HepG2 (cell line): ENCODE measurements around the gene EYA2. TPM values are rescaled to one million over a fixed set of nuclear protein-coding genes. Genes with fewer than 3 reads are reported as not detected.

Source experiments
- ATAC-seq: fragments of 200-7000 bp; cut with Tn5 transposase; 3 replicates; pipeline ENCODE4 v1.9.1; 2020; ENCODE audit warnings: mild to moderate bottlenecking, moderate library complexity
- BruUV-seq: library from RNA; stranded (reverse); fragments of 400-500 nt; replicated peaks from 2 replicates; lab custom pipeline; 2021; lab: Mats Ljungman, UMichigan
- CTCF ChIA-PET: fragments of 300-600 bp; formaldehyde crosslinking; extraction: SDS; loops from one replicate; lab custom pipeline; 2021; ENCODE audit warnings: low total read pairs, inconsistent platforms, low intra/inter-chr PET ratio; lab: Yijun Ruan, JAX
- POLR2A ChIA-PET: fragments of 350-600 bp; sonication (Branson Sonifier 250); formaldehyde crosslinking; loops from one replicate; lab custom pipeline; 2020; ENCODE audit warnings: antibody characterized with exemption, inconsistent platforms; lab: Yijun Ruan, JAX
- DNase-seq: peaks from one replicate; pipeline ENCODE4 v3.0.0-alpha.2; 2015; ENCODE audit warnings: low spot score
- FAIRE-seq: peaks from 3 replicates; lab custom pipeline; 2011; peaks lifted over from hg19 to GRCh38; lab: Jason Lieb, UNC
- H2AFZ ChIP-seq: one replicate; pipeline ENCODE4 v1.6.1; 2011; ENCODE audit warnings: low read length, inconsistent platforms
- H3K27ac ChIP-seq: fragments of 300-600 bp; 3 replicates; pipeline ENCODE4 v1.8.0; 2011; ENCODE audit warnings: mixed run types, mild to moderate bottlenecking, mixed read lengths, low read length, inconsistent platforms; ENCODE audit not compliant: insufficient read depth; ENCODE audit errors: extremely low read length
- H3K27me3 ChIP-seq, 2 experiments: fragments of 200-600 bp in 1 of 2; 2 replicates in 1 of 2; 3 replicates in 1 of 2; pipeline versions ENCODE4 v1.6.0 to v1.8.0; 2011; ENCODE audit warnings: low read length in 2 of 2, mild to moderate bottlenecking in 2 of 2, moderate library complexity in 2 of 2, inconsistent platforms in 1 of 2; ENCODE audit not compliant: insufficient read depth in 2 of 2, control insufficient read depth in 1 of 2
- H3K36me3 ChIP-seq, 2 experiments: fragments of 200-600 bp in 1 of 2; replicated peaks in 1 of 2; 2 replicates in 1 of 2; 3 replicates in 1 of 2; pipeline versions ENCODE4 v1.5.1 to v1.8.0; 2011; ENCODE audit warnings: low read length in 2 of 2, inconsistent platforms in 1 of 2; ENCODE audit not compliant: insufficient read depth in 2 of 2, control insufficient read depth in 1 of 2
- H3K4me1 ChIP-seq: 2 replicates; pipeline ENCODE4 v1.5.1; 2012; ENCODE audit warnings: low read length, inconsistent platforms; ENCODE audit not compliant: insufficient read depth
- H3K4me2 ChIP-seq: 2 replicates; pipeline ENCODE4 v1.6.0; 2011; ENCODE audit warnings: low read depth, low read length, inconsistent platforms
- H3K4me3 ChIP-seq, 3 experiments: fragments of 200-600 bp in 1 of 3; sonication (generic), shearing (Covaris generic) in 1 of 3; replicated peaks in 1 of 3; 2 replicates each; pipeline ENCODE4 v1.5.1; 2011 to 2016; ENCODE audit warnings: low read length in 3 of 3, inconsistent platforms in 2 of 3, low read depth in 2 of 3, mild to moderate bottlenecking in 2 of 3, control low read depth in 1 of 3, mixed read lengths in 1 of 3; ENCODE audit not compliant: insufficient read depth in 1 of 3
- H3K79me2 ChIP-seq: one replicate; pipeline ENCODE4 v1.6.1; 2011; ENCODE audit warnings: low read length, inconsistent platforms; ENCODE audit not compliant: insufficient read depth
- H3K9ac ChIP-seq: 2 replicates; pipeline ENCODE4 v1.6.0; 2011; ENCODE audit warnings: mild to moderate bottlenecking, low read depth, low read length, inconsistent platforms; ENCODE audit not compliant: insufficient read depth
- H3K9me3 ChIP-seq: 2 replicates; pipeline ENCODE4 v1.5.1; 2012; ENCODE audit warnings: mild to moderate bottlenecking, low read length
- H4K20me1 ChIP-seq: 2 replicates; pipeline ENCODE4 v1.6.0; 2011; ENCODE audit warnings: inconsistent platforms, mild to moderate bottlenecking, low read length, moderate library complexity; ENCODE audit not compliant: insufficient read depth
- ARID2 ChIP-seq: sonication (generic); formaldehyde crosslinking; IDR thresholded peaks from 2 replicates; pipeline ENCODE4 v1.8.1; 2022; ENCODE audit warnings: mild to moderate bottlenecking, missing genetic modification reagents, borderline replicate concordance
- LCORL ChIP-seq, 2 experiments: fragments of 450-650 bp in 1 of 2; sonication (generic) in 1 of 2; formaldehyde crosslinking in 1 of 2; IDR thresholded peaks; 2 replicates each; pipeline versions ENCODE4 v1.5.0 to v1.6.1; 2017 to 2020; ENCODE audit warnings: antibody characterized with exemption in 1 of 2, missing genetic modification reagents in 1 of 2
- ZNF615 ChIP-seq: sonication (generic); formaldehyde crosslinking; IDR thresholded peaks from 2 replicates; pipeline ENCODE4 v1.5.0; 2020; ENCODE audit warnings: mild to moderate bottlenecking, missing genetic modification reagents, borderline replicate concordance
- WGBS: methylation state at CpG from one replicate; pipeline ENCODE4 v1.1.6; 2017; ENCODE audit warnings: low lambda C conversion rate; 5-methylcytosine and 5-hydroxymethylcytosine counted together
- in situ Hi-C: cut with HindIII; loops from 2 replicates; pipeline ENCODE4 v1.10.0; 2017; ENCODE audit warnings: low pct_unique_long_range_greater_than_20kb; ENCODE audit not compliant: extremely low pct_ligation_motif_present
- intact Hi-C: fragments of 100-400 bp; cut with micrococcal nuclease; formaldehyde crosslinking; loops from one replicate; pipeline ENCODE4 v1.10.0; 2022; ENCODE audit not compliant: unreplicated experiment
- polyA plus RNA-seq, 8 experiments: library from polyadenylated mRNA; depleted of rRNA in 3 of 8; stranded (reverse) in 7 of 8; unstranded in 1 of 8; fragments of >200 nt; fragmentation: Illumina TruSeq in 4 of 8; extraction: Trizol in 4 of 8; gene quantifications; 2 replicates each; pipeline versions ENCODE4 v1.2.1 to v1.2.3, GENCODE V29; 2011 to 2016; ENCODE audit warnings: low read depth in 4 of 8, missing spikeins in 1 of 8, mixed read lengths in 1 of 8; ENCODE audit not compliant: insufficient read depth in 1 of 8
- total RNA-seq, 5 experiments: library from RNA; depleted of rRNA; stranded (reverse); fragments of >200 nt; fragmentation: Illumina TruSeq; extraction: Trizol; gene quantifications; 2 replicates each; pipeline ENCODE4 v1.2.3, GENCODE V29; 2016; ENCODE audit warnings: low read depth in 1 of 5
- TF ChIP-seq, protein P1 (sequence below): sonication (generic); formaldehyde crosslinking; IDR thresholded peaks from 2 replicates; pipeline ENCODE4 v1.8.1; 2023; ENCODE audit warnings: mild to moderate bottlenecking, missing genetic modification reagents
- TF ChIP-seq, protein P2 (sequence below): IDR thresholded peaks from 2 replicates; pipeline ENCODE4 v1.6.1; 2016; ENCODE audit warnings: mild to moderate bottlenecking

The EYA2 gene
- total and polyA plus RNA-seq, 2 of the 13 experiments (the other 11 are each of a cell fraction or from before 2014, with no cell fraction given): not detected

GRCh38 chr20:47141941-47142773, 247.5 kb downstream of the EYA2 start:
- ATAC-seq: no peak
- FAIRE-seq: no peak
- Histone ChIP-seq H3K9me3 (0 out of 2 replicates have a peak, but pooled peaks cover 5% of the 10 kb centered on the region), H3K4me3 (no peak overlapping the region), H2AFZ (no peak overlapping the region), H3K4me2 (no peak overlapping the region), H3K4me1 (peaks cover 23% of the 10 kb centered on the region), H3K27me3 (peaks cover 0 to 6% of the 10 kb centered on the region in 2 experiments; a peak in 1 of 5 replicates), H3K36me3 (no peaks in the 10 kb centered on the region), H3K27ac (no peak overlapping the region), H3K9ac (no peak overlapping the region), H3K79me2 (no peaks in the 10 kb centered on the region), H4K20me1 (no peaks in the 10 kb centered on the region)
- ChIA-PET CTCF (no interaction called here), POLR2A (no interaction called here)
- BruUV-seq: no TSS peak
- TF ChIP-seq, protein P1, sequence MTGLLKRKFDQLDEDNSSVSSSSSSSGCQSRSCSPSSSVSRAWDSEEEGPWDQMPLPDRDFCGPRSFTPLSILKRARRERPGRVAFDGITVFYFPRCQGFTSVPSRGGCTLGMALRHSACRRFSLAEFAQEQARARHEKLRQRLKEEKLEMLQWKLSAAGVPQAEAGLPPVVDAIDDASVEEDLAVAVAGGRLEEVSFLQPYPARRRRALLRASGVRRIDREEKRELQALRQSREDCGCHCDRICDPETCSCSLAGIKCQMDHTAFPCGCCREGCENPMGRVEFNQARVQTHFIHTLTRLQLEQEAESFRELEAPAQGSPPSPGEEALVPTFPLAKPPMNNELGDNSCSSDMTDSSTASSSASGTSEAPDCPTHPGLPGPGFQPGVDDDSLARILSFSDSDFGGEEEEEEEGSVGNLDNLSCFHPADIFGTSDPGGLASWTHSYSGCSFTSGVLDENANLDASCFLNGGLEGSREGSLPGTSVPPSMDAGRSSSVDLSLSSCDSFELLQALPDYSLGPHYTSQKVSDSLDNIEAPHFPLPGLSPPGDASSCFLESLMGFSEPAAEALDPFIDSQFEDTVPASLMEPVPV (CRISPR knock-in tag): no peak
- TF ChIP-seq ZNF615 (CRISPR knock-in tag) (no peak), LCORL (IDR thresholded peaks at IDR 0.05) (no peak), LCORL (CRISPR knock-in tag; IDR thresholded peaks at IDR 0.05) (no peak)
- in situ Hi-C loops: no loop called here
- no peak for DNase-seq
- intact Hi-C loops: no loop called here
- WGBS: 7% methylated on average over 5 of the region's 5 CpGs

GRCh38 chr20:47142774-47143170, 248.1 kb downstream of the EYA2 start:
- in situ Hi-C loops: no loop called here
- Histone ChIP-seq H3K9me3 (0 out of 2 replicates have a peak, but pooled peaks cover 5% of the 10 kb centered on the region), H3K27ac (no peak overlapping the region), H3K9ac (no peak overlapping the region), H4K20me1 (no peaks in the 10 kb centered on the region), H3K4me3 (no peak overlapping the region), H3K79me2 (no peaks in the 10 kb centered on the region), H3K36me3 (no peaks in the 10 kb centered on the region), H3K27me3 (peaks cover 0 to 6% of the 10 kb centered on the region in 2 experiments; a peak in 1 of 5 replicates), H3K4me2 (no peak overlapping the region), H3K4me1 (peaks cover 24% of the 10 kb centered on the region), H2AFZ (no peak overlapping the region)
- TF ChIP-seq, protein P2, sequence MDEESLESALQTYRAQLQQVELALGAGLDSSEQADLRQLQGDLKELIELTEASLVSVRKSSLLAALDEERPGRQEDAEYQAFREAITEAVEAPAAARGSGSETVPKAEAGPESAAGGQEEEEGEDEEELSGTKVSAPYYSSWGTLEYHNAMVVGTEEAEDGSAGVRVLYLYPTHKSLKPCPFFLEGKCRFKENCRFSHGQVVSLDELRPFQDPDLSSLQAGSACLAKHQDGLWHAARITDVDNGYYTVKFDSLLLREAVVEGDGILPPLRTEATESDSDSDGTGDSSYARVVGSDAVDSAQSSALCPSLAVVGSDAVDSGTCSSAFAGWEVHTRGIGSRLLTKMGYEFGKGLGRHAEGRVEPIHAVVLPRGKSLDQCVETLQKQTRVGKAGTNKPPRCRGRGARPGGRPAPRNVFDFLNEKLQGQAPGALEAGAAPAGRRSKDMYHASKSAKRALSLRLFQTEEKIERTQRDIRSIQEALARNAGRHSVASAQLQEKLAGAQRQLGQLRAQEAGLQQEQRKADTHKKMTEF (CRISPR knock-in tag): no peak
- no peak for TF ChIP-seq ARID2 (CRISPR knock-in tag)
- FAIRE-seq (no peak), DNase-seq (no peak), ATAC-seq (no peak)
- WGBS: 71% methylated on average over 14 of the region's 14 CpGs
- ChIA-PET CTCF (no interaction called here), POLR2A (no interaction called here)
- intact Hi-C loops: no loop called here
- no TSS peak for BruUV-seq
